Naive B cell (primary cell): Measurements from ENCODE around the gene RHOXF2B. TPM values are rescaled to one million over a fixed set of nuclear protein-coding genes. Genes with fewer than 3 reads are reported as not detected.
"Not testable (repeated sequence)": the region's sequence is repeated elsewhere in the genome, so short reads cannot be mapped to it uniquely, and the experiment has no call there.

Experiments
- ATAC-seq, 2 donors: fragments of 150-1000 bp; cut with Tn5 transposase; 2 replicates each; pipeline ENCODE4 v1.10.0; 2021; ENCODE audit warnings: low read depth in 2 of 2, mild to moderate bottlenecking in 2 of 2, moderate library complexity in 2 of 2
- DNase-seq: peaks from one replicate; pipeline ENCODE4 v3.0.0; 2022
- H3K27ac Mint-ChIP-seq, 6 donors: one replicate each; pipeline ENCODE4 v1.8.0; 2020 to 2022; ENCODE audit warnings: mild to moderate bottlenecking in 6 of 6, mixed read lengths in 6 of 6, moderate library complexity in 5 of 6, inconsistent platforms in 2 of 6
- H3K27me3 Mint-ChIP-seq, 3 donors: one replicate each; pipeline ENCODE4 v1.8.0; 2021 to 2022; ENCODE audit warnings: mixed read lengths in 3 of 3, mild to moderate bottlenecking in 1 of 3
- H3K36me3 Mint-ChIP-seq, 2 donors: one replicate each; pipeline ENCODE4 v1.8.0; 2020 to 2022; ENCODE audit warnings: mixed read lengths in 2 of 2, inconsistent platforms in 1 of 2, mild to moderate bottlenecking in 1 of 2
- H3K4me1 Mint-ChIP-seq, 3 donors: one replicate each; pipeline ENCODE4 v1.8.0; 2020 to 2022; ENCODE audit warnings: mixed read lengths in 3 of 3, inconsistent platforms in 1 of 3, mild to moderate bottlenecking in 1 of 3, moderate library complexity in 1 of 3
- H3K4me3 Mint-ChIP-seq, 8 donors: one replicate each; pipeline ENCODE4 v1.8.0; 2020 to 2022; ENCODE audit warnings: mild to moderate bottlenecking in 8 of 8, mixed read lengths in 8 of 8, moderate library complexity in 8 of 8, inconsistent platforms in 2 of 8
- H3K9me3 Mint-ChIP-seq, 7 donors: one replicate each; pipeline ENCODE4 v1.8.0; 2020 to 2022; ENCODE audit warnings: mixed read lengths in 7 of 7, mild to moderate bottlenecking in 5 of 7, inconsistent platforms in 2 of 7, moderate library complexity in 1 of 7
- polyA plus RNA-seq, 6 donors: library from polyadenylated mRNA; unstranded; fragments of 300-500 nt; fragmentation: Illumina TruSeq; gene quantifications; one replicate each; pipeline ENCODE4 v1.2.3, GENCODE V29; 2021; ENCODE audit warnings: low read depth in 6 of 6

The RHOXF2B gene
- polyA plus RNA-seq, 6 donors from 2014 or later, result 0.10 TPM; not detected in 5

GRCh38 chrX:120042247-120042646 is 35.2 kb downstream of the RHOXF2B start:
- not testable (repeated sequence) for H3K9me3 Mint-ChIP-seq, H3K4me3 Mint-ChIP-seq, H3K36me3 Mint-ChIP-seq, ATAC-seq, DNase-seq, H3K27ac Mint-ChIP-seq, H3K4me1 Mint-ChIP-seq, H3K27me3 Mint-ChIP-seq

- H3K4me3 Mint-ChIP-seq, H3K36me3 Mint-ChIP-seq, ATAC-seq, H3K27ac Mint-ChIP-seq, H3K9me3 Mint-ChIP-seq, H3K27me3 Mint-ChIP-seq, DNase-seq: not testable (repeated sequence)
- H3K4me1 Mint-ChIP-seq, result peaks cover 18 to 29% (median 22%) of the 10 kb centered on the region in 3 donors
These were observed 37.3 kb downstream of the RHOXF2B start for GRCh38 chrX:120040176-120040575.

GRCh38 chrX:120039087-120039733 is 38.3 kb downstream of the RHOXF2B start:
- not testable (repeated sequence) for H3K4me3 Mint-ChIP-seq, H3K27ac Mint-ChIP-seq, H3K27me3 Mint-ChIP-seq, DNase-seq, H3K36me3 Mint-ChIP-seq, H3K9me3 Mint-ChIP-seq
- peak in 1 of 2 donors; percentile 41 for ATAC-seq
- peaks cover 19 to 37% (median 25%) of the 10 kb centered on the region in 3 donors for H3K4me1 Mint-ChIP-seq

GRCh38 chrX:120036704-120037103 is 40.8 kb downstream of the RHOXF2B start:
- Mint-ChIP-seq H3K4me1 (peaks cover 19 to 47% (median 34%) of the 10 kb centered on the region in 3 donors), H3K27ac (peak overlapping the region in 2 of 6 donors; percentile 54 to 98), H3K27me3 (no peaks in the 10 kb centered on the region), H3K36me3 (no peaks in the 10 kb centered on the region), H3K4me3 (peak overlapping the region in 7 of 8 donors; percentile 71 to 91 (median 83)), H3K9me3 (no peaks in the 10 kb centered on the region)
- ATAC-seq (no peak), DNase-seq (no peak)

GRCh38 chrX:120035522-120036309 is 41.8 kb downstream of the RHOXF2B start:
- H3K36me3 Mint-ChIP-seq, H3K9me3 Mint-ChIP-seq, H3K27me3 Mint-ChIP-seq: not testable (repeated sequence)
- H3K4me3 Mint-ChIP-seq, result peak overlapping the region; percentile 66 to 91 (median 80)
- ATAC-seq (peak; percentile 85 to 88), DNase-seq (peak; percentile 85)
- H3K27ac Mint-ChIP-seq, result peak overlapping the region in 5 of 6 donors; percentile 65 to 98 (median 76)
- peaks cover 19 to 47% (median 34%) of the 10 kb centered on the region in 3 donors for H3K4me1 Mint-ChIP-seq

GRCh38 chrX:120029354-120029753 is 48.1 kb downstream of the RHOXF2B start:
- DNase-seq (no peak), ATAC-seq (no peak)
- Mint-ChIP-seq H3K36me3 (peaks cover 0 to 5% of the 10 kb centered on the region in 2 donors), H3K27me3 (peaks cover 4 to 29% (median 6%) of the 10 kb centered on the region in 3 donors), H3K9me3 (peaks cover 0 to 4% (median 0%) of the 10 kb centered on the region in 7 donors), H3K4me1 (peaks cover 0 to 17% (median 11%) of the 10 kb centered on the region in 3 donors), H3K4me3 (no peak overlapping the region), H3K27ac (no peak overlapping the region)

GRCh38 chrX:120023259-120023658 is 54.2 kb downstream of the RHOXF2B start:
- no peak for ATAC-seq
- Mint-ChIP-seq H3K27ac (no peak overlapping the region), H3K9me3 (peaks cover 0 to 4% (median 0%) of the 10 kb centered on the region in 7 donors), H3K27me3 (peaks cover 13 to 53% (median 18%) of the 10 kb centered on the region in 3 donors), H3K4me1 (peaks cover 0 to 3% (median 0%) of the 10 kb centered on the region in 3 donors), H3K36me3 (peaks cover 0 to 5% of the 10 kb centered on the region in 2 donors), H3K4me3 (no peak overlapping the region)
- DNase-seq, result no peak

- ATAC-seq, result no peak
- peaks cover 0 to 4% (median 0%) of the 10 kb centered on the region in 7 donors for H3K9me3 Mint-ChIP-seq
These were observed 54.7 kb downstream of the RHOXF2B start for GRCh38 chrX:120022763-120023162.

More at GRCh38 chrX:120022763-120023162, 54.7 kb downstream of the RHOXF2B start:
- no peak for DNase-seq
- Mint-ChIP-seq H3K4me3 (no peak overlapping the region), H3K27ac (no peak overlapping the region), H3K36me3 (peaks cover 0 to 5% of the 10 kb centered on the region in 2 donors), H3K4me1 (peaks cover 0 to 3% (median 0%) of the 10 kb centered on the region in 3 donors), H3K27me3 (peaks cover 16 to 55% (median 18%) of the 10 kb centered on the region in 3 donors)

Other genes starting within 250 kb of the RHOXF2B start
- gene UPF3B, start 224.7 kb downstream of the RHOXF2B start, polyA plus RNA-seq, result 10 to 100 TPM in 4 of 6 donors, 1 to 10 TPM in 2; 5.8 to 18.6 (median 11.5) TPM
- 10 to 100 TPM; 42.5 to 78.4 (median 60.5) TPM for gene RNF113A, start 206.0 kb downstream of the RHOXF2B start, polyA plus RNA-seq
- gene NDUFA1, start 205.9 kb downstream of the RHOXF2B start, polyA plus RNA-seq, result 100 to 1,000 TPM; 268 to 457 (median 303) TPM
- not detected for gene AKAP14, start 181.8 kb downstream of the RHOXF2B start, polyA plus RNA-seq
- gene NKAP, start 133.9 kb downstream of the RHOXF2B start, polyA plus RNA-seq, result 1 to 10 TPM; 2.3 to 5.2 (median 3.3) TPM
- not detected for gene RHOXF1, start 38.2 kb upstream of the RHOXF2B start, polyA plus RNA-seq
- under 1 TPM in 3 of 6 donors, not detected in 3; 0.11 to 0.16 (median 0.15) TPM for gene RHOXF2, start 80.9 kb upstream of the RHOXF2B start, polyA plus RNA-seq
- 10 to 100 TPM; 12.0 to 24.1 (median 15.9) TPM for gene ZBTB33, start 173.1 kb upstream of the RHOXF2B start, polyA plus RNA-seq
- gene TMEM255A, start 233.8 kb upstream of the RHOXF2B start, polyA plus RNA-seq, result under 1 TPM in 3 of 6 donors, not detected in 3; 0.15 to 0.24 (median 0.23) TPM